HEK293T (cell line): Measurements from ENCODE around the gene BCL2L11.

Experiments used
- ARNT ChIP-seq: fragments of 450-650 bp; IDR thresholded peaks from 2 replicates; pipeline ENCODE4 v1.6.1; 2017; ENCODE audit warnings: mild to moderate bottlenecking
- ELF4 ChIP-seq: fragments of 450-650 bp; IDR thresholded peaks from 2 replicates; pipeline ENCODE4 v1.6.1; 2017; ENCODE audit warnings: antibody characterized with exemption
- HDGF ChIP-seq: fragments of 450-650 bp; IDR thresholded peaks from 2 replicates; pipeline ENCODE4 v1.6.1; 2017; ENCODE audit warnings: antibody characterized with exemption, borderline replicate concordance
- SP1 ChIP-seq: fragments of 450-650 bp; IDR thresholded peaks from 2 replicates; pipeline ENCODE4 v1.6.1; 2017
- SUZ12 ChIP-seq: fragments of 450-650 bp; IDR thresholded peaks from 2 replicates; pipeline ENCODE4 v1.6.1; 2016; ENCODE audit warnings: mild to moderate bottlenecking

- TF ChIP-seq SP1 (no peak), SUZ12 (no peak), HDGF (no peak), ELF4 (no peak), ARNT (no peak)
Measured at GRCh38 chr2:111205774-111206173, 85.1 kb downstream of the BCL2L11 start.
